K562 (cell line): ENCODE measurements around the gene PGS1. TPM values are rescaled to one million over a fixed set of nuclear protein-coding genes. Genes with fewer than 3 reads are reported as not detected.

Experiments used
- ATAC-seq: fragments of 200-7000 bp; cut with Tn5 transposase; 3 replicates; pipeline ENCODE4 v1.9.1; 2020; ENCODE audit warnings: moderate library complexity
- BruUV-seq: library from RNA; stranded (reverse); fragments of 400-500 nt; replicated peaks from 2 replicates; lab custom pipeline; 2021; lab: Mats Ljungman, UMichigan
- CTCF ChIA-PET: fragments of 300-600 bp; formaldehyde crosslinking; extraction: SDS; loops from one replicate; lab custom pipeline; 2021; ENCODE audit warnings: low intra/inter-chr PET ratio; lab: Yijun Ruan, JAX
- POLR2A ChIA-PET: fragments of 300-600, 350-650 bp; sonication (Branson Sonifier 250); formaldehyde crosslinking; extraction: SDS; loops from one replicate; lab custom pipeline; 2021; ENCODE audit warnings: antibody characterized with exemption, inconsistent platforms; lab: Yijun Ruan, JAX
- DNase-seq, 4 experiments: peaks; one replicate each; pipeline versions ENCODE4 v3.0.0 to v3.0.0-alpha.2; 2011 to 2018; ENCODE audit warnings: low spot score in 3 of 4, mixed read lengths in 3 of 4; ENCODE audit errors: extremely low read depth in 1 of 4
- FAIRE-seq: peaks from 2 replicates; lab custom pipeline; 2011; peaks lifted over from hg19 to GRCh38; lab: Jason Lieb, UNC
- H2AFZ ChIP-seq: 2 replicates; pipeline ENCODE4 v1.6.0; 2011; ENCODE audit warnings: low read depth, low read length, control low read depth, inconsistent platforms
- H3K27ac ChIP-seq: fragments of 200-600 bp; 3 replicates; pipeline ENCODE4 v1.8.0; 2011; ENCODE audit warnings: low read depth, mild to moderate bottlenecking, control low read depth, inconsistent platforms, low read length, moderate library complexity, mixed read lengths; ENCODE audit errors: extremely low read depth
- H3K27me3 ChIP-seq, 2 experiments: fragments of 300-600 bp in 1 of 2; 2 replicates in 1 of 2; 3 replicates in 1 of 2; pipeline versions ENCODE4 v1.6.0 to v1.8.0; 2011; ENCODE audit warnings: inconsistent platforms in 2 of 2, low read length in 2 of 2, mild to moderate bottlenecking in 1 of 2, mixed read lengths in 1 of 2, moderate library complexity in 1 of 2; ENCODE audit not compliant: control insufficient read depth in 2 of 2, insufficient read depth in 2 of 2
- H3K36me3 ChIP-seq: fragments of 300-600 bp; 3 replicates; pipeline ENCODE4 v1.8.0; 2011; ENCODE audit warnings: mild to moderate bottlenecking, low read length, inconsistent platforms; ENCODE audit not compliant: control insufficient read depth, insufficient read depth
- H3K4me1 ChIP-seq, 2 experiments: fragments of 200-600 bp in 1 of 2; replicated peaks in 1 of 2; 2 replicates in 1 of 2; 3 replicates in 1 of 2; pipeline versions ENCODE4 v1.5.1 to v1.8.0; 2011; ENCODE audit warnings: inconsistent platforms in 2 of 2, low read length in 2 of 2, mild to moderate bottlenecking in 1 of 2, mixed read lengths in 1 of 2, moderate library complexity in 1 of 2; ENCODE audit not compliant: control insufficient read depth in 2 of 2, insufficient read depth in 2 of 2
- H3K4me2 ChIP-seq: 2 replicates; pipeline ENCODE4 v1.6.1; 2011; ENCODE audit warnings: low read length, control low read depth, inconsistent platforms, mixed read lengths; ENCODE audit not compliant: insufficient read depth
- H3K4me3 ChIP-seq: fragments of 200-600 bp; sonication (generic), shearing (Covaris generic); 2 replicates; pipeline ENCODE4 v1.5.1; 2016; ENCODE audit warnings: control low read depth, inconsistent platforms
- H3K79me2 ChIP-seq: fragments of 200-600 bp; 3 replicates; pipeline ENCODE4 v1.8.0; 2011; ENCODE audit warnings: low read length, inconsistent platforms; ENCODE audit not compliant: control insufficient read depth, insufficient read depth
- H3K9ac ChIP-seq, 2 experiments: 2 replicates each; pipeline versions ENCODE4 v1.6.0 to v1.6.1; 2011; ENCODE audit warnings: low read depth in 2 of 2, low read length in 2 of 2, control low read depth in 1 of 2, inconsistent platforms in 1 of 2, mild to moderate bottlenecking in 1 of 2, mixed read lengths in 1 of 2; ENCODE audit not compliant: insufficient read depth in 1 of 2
- H3K9me1 ChIP-seq: one replicate; pipeline ENCODE4 v1.6.0; 2011; ENCODE audit warnings: inconsistent platforms, mild to moderate bottlenecking, low read length, moderate library complexity; ENCODE audit not compliant: control insufficient read depth, insufficient read depth
- H3K9me3 ChIP-seq: replicated peaks from 2 replicates; pipeline ENCODE4 v1.5.1; 2011; ENCODE audit warnings: low read depth, low read length, inconsistent platforms; ENCODE audit not compliant: control insufficient read depth, insufficient read depth
- H4K20me1 ChIP-seq: replicated peaks from 2 replicates; pipeline ENCODE4 v1.6.1; 2011; ENCODE audit warnings: low read length, inconsistent platforms, mixed read lengths; ENCODE audit not compliant: control insufficient read depth, insufficient read depth
- CBX3 ChIP-seq, 2 experiments: IDR thresholded peaks; 1 replicate in 1 of 2; 2 replicates in 1 of 2; pipeline ENCODE4 v1.6.1; 2012; ENCODE audit warnings: inconsistent platforms in 2 of 2, low read length in 2 of 2, borderline replicate concordance in 1 of 2, control low read depth in 1 of 2
- NCOA2 ChIP-seq, 2 experiments: fragments of 450-650 bp; IDR thresholded peaks; 2 replicates each; pipeline ENCODE4 v1.6.1; 2018; ENCODE audit warnings: mild to moderate bottlenecking in 2 of 2, moderate library complexity in 1 of 2; ENCODE audit not compliant: partially characterized antibody in 2 of 2
- NFE2 ChIP-seq: IDR thresholded peaks from 2 replicates; pipeline ENCODE4 v1.6.1; 2014; ENCODE audit warnings: antibody characterized with exemption, low read depth
- SIX5 ChIP-seq, 2 experiments: IDR thresholded peaks; 2 replicates each; pipeline ENCODE4 v1.6.1; 2011; ENCODE audit warnings: low read length in 2 of 2, borderline replicate concordance in 1 of 2, low read depth in 1 of 2, mild to moderate bottlenecking in 1 of 2, moderate library complexity in 1 of 2; ENCODE audit not compliant: insufficient read depth in 1 of 2
- TOE1 ChIP-seq, 2 experiments: fragments of 450-650 bp in 1 of 2; sonication (generic) in 1 of 2; formaldehyde crosslinking in 1 of 2; IDR thresholded peaks; 2 replicates each; pipeline versions ENCODE4 v1.7.1 to v1.8.0; 2016 to 2022; ENCODE audit warnings: borderline replicate concordance in 2 of 2, mild to moderate bottlenecking in 2 of 2, antibody characterized with exemption in 1 of 2, inconsistent platforms in 1 of 2, low read depth in 1 of 2, missing genetic modification reagents in 1 of 2, moderate library complexity in 1 of 2
- WGBS: fragments of 100-300 bp; shearing (Covaris generic); methylation state at CpG from one replicate; pipeline ENCODE4 v1.1.6; 2016; ENCODE audit warnings: low coverage, mixed read lengths; ENCODE audit not compliant: insufficient coverage; ENCODE audit errors: missing lambda C conversion rate; 5-methylcytosine and 5-hydroxymethylcytosine counted together
- in situ Hi-C: fragments of 300-500 bp; cut with MboI; formaldehyde crosslinking; loops from 4 replicates; pipeline ENCODE4 v1.15.0; 2018; ENCODE audit warnings: inconsistent platforms, mixed read lengths
- intact Hi-C: fragments of 100-400 bp; cut with micrococcal nuclease; formaldehyde crosslinking; loops from 2 replicates; pipeline ENCODE4 v1.14.2; 2022
- polyA plus RNA-seq, 8 experiments: library from polyadenylated mRNA; depleted of rRNA in 4 of 8; stranded (reverse) in 5 of 8; unstranded in 3 of 8; fragments of >200 nt; fragmentation: Nextera tagmentation in 2 of 8; fragmentation: Illumina TruSeq in 1 of 8; extraction: Ambion mirVana in 2 of 8; extraction: Trizol in 1 of 8; gene quantifications; 2 replicates each; pipeline versions ENCODE4 v1.2.1 to v1.2.3, GENCODE V29; 2011 to 2014; ENCODE audit warnings: inconsistent platforms in 1 of 8, missing spikeins in 1 of 8
- total RNA-seq, 7 experiments: library from RNA; depleted of rRNA in 6 of 7; stranded (reverse); fragments of >200 nt in 6 of 7; fragmentation: Illumina TruSeq in 2 of 7; extraction: Trizol in 2 of 7; gene quantifications; 2 replicates each; pipeline versions ENCODE4 v1.2.1 to v1.2.3, GENCODE V29; 2011 to 2021; ENCODE audit warnings: low replicate concordance in 1 of 7
- TF ChIP-seq, protein P1 (sequence below), 2 experiments: fragments of 250-450 bp in 1 of 2; fragments of 450-650 bp in 1 of 2; sonication (Bioruptor Pico) in 1 of 2; IDR thresholded peaks; 2 replicates each; pipeline versions ENCODE4 v1.6.1 to v1.8.0; 2016 to 2021; ENCODE audit warnings: mild to moderate bottlenecking in 2 of 2, moderate library complexity in 2 of 2, missing compliant biosample characterization in 1 of 2, missing genetic modification characterization in 1 of 2
- TF ChIP-seq, protein P2 (sequence below), 3 experiments: IDR thresholded peaks in 2 of 3; conservative IDR thresholded peaks in 1 of 3; 2 replicates each; pipeline ENCODE4 v1.5.1; 2011 to 2012; ENCODE audit warnings: low read length in 3 of 3, mild to moderate bottlenecking in 3 of 3, control low read depth in 2 of 3, improper control_type of control experiment in 1 of 3, inconsistent platforms in 1 of 3, low read depth in 1 of 3, mixed read lengths in 1 of 3, moderate library complexity in 1 of 3; ENCODE audit not compliant: insufficient read depth in 2 of 3

Gene PGS1
- total and polyA plus RNA-seq, 9 of the 15 experiments (the other 6 are each of a cell fraction or from before 2014, with no cell fraction given): 1.3 to 39.4 (median 22.3) TPM

DNA sequence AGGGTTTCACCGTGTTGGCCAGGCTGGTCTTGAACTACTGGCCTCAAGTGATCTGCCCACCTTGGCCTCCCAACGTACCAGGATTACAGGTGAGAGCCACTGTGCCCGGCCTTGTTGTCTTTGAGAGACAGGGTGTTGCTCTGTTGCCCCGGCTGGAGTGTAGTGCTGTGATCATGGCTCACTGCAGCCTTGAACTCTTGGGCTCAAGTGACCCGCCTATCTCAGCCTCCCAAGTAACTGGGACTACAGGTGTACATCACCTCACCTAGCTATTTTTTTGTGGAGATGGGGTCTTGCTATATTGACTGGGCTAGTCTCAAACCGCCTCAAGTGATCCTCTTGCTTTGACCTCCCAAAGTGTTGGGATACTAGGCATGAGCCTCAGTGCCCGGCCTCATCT, 68.4 kb downstream of the PGS1 start (continued):
- TF ChIP-seq, protein P1, sequence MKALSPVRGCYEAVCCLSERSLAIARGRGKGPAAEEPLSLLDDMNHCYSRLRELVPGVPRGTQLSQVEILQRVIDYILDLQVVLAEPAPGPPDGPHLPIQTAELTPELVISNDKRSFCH (CRISPR knock-in tag; IDR thresholded peaks at IDR 0.05): no peak
- TF ChIP-seq, protein P1 (tag; IDR thresholded peaks at IDR 0.05): no peak
- no peak for TF ChIP-seq TOE1 (IDR thresholded peaks at IDR 0.05; ENCODE audit: borderline replicate concordance)
- TF ChIP-seq TOE1 (CRISPR knock-in tag; IDR thresholded peaks at IDR 0.05; ENCODE audit: borderline replicate concordance, low read depth): no peak
- TF ChIP-seq SIX5 (IDR thresholded peaks at IDR 0.05; ENCODE audit: borderline replicate concordance in 1 of 2, insufficient read depth in 1 of 2, low read depth in 1 of 2, low read length in 2 of 2): no peak

DNA sequence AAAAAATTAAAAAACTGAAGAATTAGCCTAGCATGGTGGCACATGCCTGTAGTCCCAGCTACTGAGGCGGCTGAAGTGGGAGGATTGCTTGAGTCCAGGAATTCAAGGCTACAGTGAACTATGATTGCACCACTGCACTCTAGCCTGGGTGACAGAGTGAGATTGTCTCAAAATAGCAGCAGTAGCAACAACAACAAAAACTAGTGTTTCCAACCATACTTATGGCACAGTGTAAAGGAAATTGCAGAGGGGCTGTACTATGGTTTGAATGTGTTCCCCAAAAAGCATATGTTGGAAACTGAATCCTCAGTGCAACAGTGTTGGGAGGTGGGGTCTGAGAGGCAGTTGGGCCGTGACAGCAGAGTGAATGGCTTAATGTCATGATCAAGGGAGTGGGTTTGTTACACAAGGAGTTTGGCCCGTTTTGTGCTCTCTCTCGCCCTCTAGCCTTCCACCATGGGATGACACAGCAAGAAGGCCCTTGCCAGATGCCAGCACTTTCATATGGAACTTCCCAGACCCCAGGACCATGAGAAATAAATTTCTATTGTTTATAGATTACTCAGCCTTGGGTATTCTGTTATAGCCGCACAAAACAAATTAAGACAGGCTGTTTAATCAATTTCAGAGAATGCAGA, 70.0 kb downstream of the PGS1 start:
- Histone ChIP-seq H3K9ac (no peak overlapping the region), H3K9me3 (no peaks in the 10 kb centered on the region), H3K79me2 (no peaks in the 10 kb centered on the region), H3K27ac (no peak overlapping the region)
- in situ Hi-C loops: no loop called here
- CTCF ChIA-PET: no interaction called here
- no peak for DNase-seq
- TF ChIP-seq CBX3 (IDR thresholded peaks at IDR 0.05; ENCODE audit: borderline replicate concordance in 1 of 2, low read length in 2 of 2) (peak in 1 of 2 experiments; percentile 23; a peak in 1 of 3 replicates), NCOA2 (IDR thresholded peaks at IDR 0.05; ENCODE audit: partially characterized antibody in 2 of 2) (no peak), NFE2 (peak; percentile 48)
- TF ChIP-seq, protein P2, sequence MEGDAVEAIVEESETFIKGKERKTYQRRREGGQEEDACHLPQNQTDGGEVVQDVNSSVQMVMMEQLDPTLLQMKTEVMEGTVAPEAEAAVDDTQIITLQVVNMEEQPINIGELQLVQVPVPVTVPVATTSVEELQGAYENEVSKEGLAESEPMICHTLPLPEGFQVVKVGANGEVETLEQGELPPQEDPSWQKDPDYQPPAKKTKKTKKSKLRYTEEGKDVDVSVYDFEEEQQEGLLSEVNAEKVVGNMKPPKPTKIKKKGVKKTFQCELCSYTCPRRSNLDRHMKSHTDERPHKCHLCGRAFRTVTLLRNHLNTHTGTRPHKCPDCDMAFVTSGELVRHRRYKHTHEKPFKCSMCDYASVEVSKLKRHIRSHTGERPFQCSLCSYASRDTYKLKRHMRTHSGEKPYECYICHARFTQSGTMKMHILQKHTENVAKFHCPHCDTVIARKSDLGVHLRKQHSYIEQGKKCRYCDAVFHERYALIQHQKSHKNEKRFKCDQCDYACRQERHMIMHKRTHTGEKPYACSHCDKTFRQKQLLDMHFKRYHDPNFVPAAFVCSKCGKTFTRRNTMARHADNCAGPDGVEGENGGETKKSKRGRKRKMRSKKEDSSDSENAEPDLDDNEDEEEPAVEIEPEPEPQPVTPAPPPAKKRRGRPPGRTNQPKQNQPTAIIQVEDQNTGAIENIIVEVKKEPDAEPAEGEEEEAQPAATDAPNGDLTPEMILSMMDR (IDR thresholded peaks at IDR 0.05 in 2 of 3, conservative IDR thresholded peaks at IDR 0.05 in 1 of 3; ENCODE audit: insufficient read depth in 2 of 3, low read depth in 1 of 3, low read length in 3 of 3): peak; percentile 29 to 39 (median 31); a peak in 3 of 6 replicates
- TF ChIP-seq, all 486 proteins: peak for 3
- intact Hi-C loops: loop anchor here (10.0 kb wide), 1 partner anchor 256 kb away; no protein-coding TSS in a partner anchor
- peaks cover 0 to 15% of the 10 kb centered on the region in 2 experiments; a peak in 3 of 5 replicates for H3K4me1 ChIP-seq
- H3K4me2 ChIP-seq: no peak overlapping the region
- no peaks in the 10 kb centered on the region for H3K36me3 ChIP-seq
- H2AFZ ChIP-seq: no peak overlapping the region
- POLR2A ChIA-PET: interaction anchor here (0.7 kb wide), 1 partner anchor 50 kb away, joined by 3 read pairs; no protein-coding TSS in a partner anchor
- ATAC-seq (no peak), FAIRE-seq (no peak)
- H3K4me3 ChIP-seq: no peak overlapping the region
- no peaks in the 10 kb centered on the region for H3K9me1 ChIP-seq
- H4K20me1 ChIP-seq: peaks cover 13% of the 10 kb centered on the region; the same call in 1 of the 2 replicates
- H3K27me3 ChIP-seq: peaks cover 43 to 71% of the 10 kb centered on the region in 2 experiments
- WGBS: 4% methylated on average over 5 of the region's 5 CpGs
- BruUV-seq: no TSS peak
